Spleen (tissue), 7 donors: ENCODE measurements around the gene GABBR2.

Experiments
- POLR2A ChIP-seq, 3 donors: fragments of 450-650 bp; IDR thresholded peaks; one replicate each; pipeline ENCODE4 v1.5.1; 2017; ENCODE audit warnings: antibody characterized with exemption in 3 of 3, mild to moderate bottlenecking in 1 of 3
- TF ChIP-seq, protein P1 (sequence below), 11 experiments: fragments of 200-600 bp in 7 of 11; fragments of 450-650 bp in 4 of 11; sonication (generic) in 4 of 11; IDR thresholded peaks in 8 of 11; conservative IDR thresholded peaks in 3 of 11; 1 replicate in 7 of 11; 2 replicates in 4 of 11; pipeline versions ENCODE4 v1.4.0 to v1.8.0; 2016 to 2021; ENCODE audit warnings: antibody characterized with exemption in 11 of 11, inconsistent platforms in 4 of 11, mild to moderate bottlenecking in 1 of 11
- donor health status: DM: no; HTN: no; CAD: no; lungs with moderate emphysema.
- donor health status: DM: no; HTN: no; CAD: no.
- donor health status: DM: no; HTN: no; CAD: no.

DNA sequence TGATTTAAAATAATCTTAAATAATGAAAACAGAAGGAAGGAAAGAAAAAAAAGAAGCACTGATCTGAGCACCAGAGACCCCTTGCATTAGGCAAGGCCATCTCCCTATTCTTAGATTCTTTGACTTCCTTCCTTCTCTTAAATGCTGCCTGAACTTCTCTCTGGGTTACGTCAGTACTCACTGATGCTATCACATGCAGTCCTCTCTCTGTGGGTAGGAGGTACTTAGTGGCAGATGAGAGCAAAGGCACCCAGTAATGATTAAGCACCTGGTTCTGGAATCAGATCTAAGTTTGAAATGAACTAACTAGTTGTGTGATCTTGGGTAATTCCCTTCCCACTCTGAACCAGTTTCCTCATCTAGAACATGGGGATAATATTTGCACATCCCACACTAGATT, 343.0 kb downstream of the GABBR2 start:
- TF ChIP-seq, protein P1, sequence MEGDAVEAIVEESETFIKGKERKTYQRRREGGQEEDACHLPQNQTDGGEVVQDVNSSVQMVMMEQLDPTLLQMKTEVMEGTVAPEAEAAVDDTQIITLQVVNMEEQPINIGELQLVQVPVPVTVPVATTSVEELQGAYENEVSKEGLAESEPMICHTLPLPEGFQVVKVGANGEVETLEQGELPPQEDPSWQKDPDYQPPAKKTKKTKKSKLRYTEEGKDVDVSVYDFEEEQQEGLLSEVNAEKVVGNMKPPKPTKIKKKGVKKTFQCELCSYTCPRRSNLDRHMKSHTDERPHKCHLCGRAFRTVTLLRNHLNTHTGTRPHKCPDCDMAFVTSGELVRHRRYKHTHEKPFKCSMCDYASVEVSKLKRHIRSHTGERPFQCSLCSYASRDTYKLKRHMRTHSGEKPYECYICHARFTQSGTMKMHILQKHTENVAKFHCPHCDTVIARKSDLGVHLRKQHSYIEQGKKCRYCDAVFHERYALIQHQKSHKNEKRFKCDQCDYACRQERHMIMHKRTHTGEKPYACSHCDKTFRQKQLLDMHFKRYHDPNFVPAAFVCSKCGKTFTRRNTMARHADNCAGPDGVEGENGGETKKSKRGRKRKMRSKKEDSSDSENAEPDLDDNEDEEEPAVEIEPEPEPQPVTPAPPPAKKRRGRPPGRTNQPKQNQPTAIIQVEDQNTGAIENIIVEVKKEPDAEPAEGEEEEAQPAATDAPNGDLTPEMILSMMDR (IDR thresholded peaks at IDR 0.05 in 8 of 11, conservative IDR thresholded peaks at IDR 0.05 in 3 of 11): no peak
- TF ChIP-seq POLR2A (IDR thresholded peaks at IDR 0.05): no peak
